HAP-1 (cell line): Measurements from ENCODE around the gene SMIM36.
A peak's percentile ranks its signal among the peaks of the same experiment; 100 is the strongest.
"Not testable (repeated sequence)": the region's sequence is repeated elsewhere in the genome, so short reads cannot be mapped to it uniquely, and the experiment has no call there.

Source experiments
- DNase-seq, 2 experiments: peaks; one replicate each; pipeline ENCODE4 v3.0.0-alpha.2; 2016 to 2020; ENCODE audit warnings: low spot score in 2 of 2
- H3K27me3 ChIP-seq: fragments of 250-450 bp; sonication (Bioruptor Pico); 2 replicates; pipeline ENCODE4 v1.5.1; 2020; ENCODE audit warnings: low read depth, mild to moderate bottlenecking, moderate library complexity
- H3K36me3 ChIP-seq: fragments of 250-450 bp; sonication (Bioruptor Pico); replicated peaks from 2 replicates; pipeline ENCODE4 v1.5.1; 2020; ENCODE audit warnings: mild to moderate bottlenecking
- H3K4me1 ChIP-seq: fragments of 250-450 bp; sonication (Bioruptor Pico); 2 replicates; pipeline ENCODE4 v1.5.1; 2020; ENCODE audit warnings: mild to moderate bottlenecking
- H3K4me3 ChIP-seq: fragments of 250-450 bp; sonication (Bioruptor Pico); 2 replicates; pipeline ENCODE4 v1.5.1; 2020; ENCODE audit warnings: mild to moderate bottlenecking, moderate library complexity
- H3K9me3 ChIP-seq: fragments of 250-450 bp; sonication (Bioruptor Pico); 2 replicates; pipeline ENCODE4 v1.5.1; 2020; ENCODE audit warnings: mild to moderate bottlenecking, moderate library complexity
- in situ Hi-C: fragments of 300-500 bp; cut with MboI; formaldehyde crosslinking; loops from 3 replicates; pipeline ENCODE4 v1.14.3; 2020; ENCODE audit warnings: low sequenced_read_pairs, inconsistent platforms, mixed read lengths

The SMIM36 gene

DNA sequence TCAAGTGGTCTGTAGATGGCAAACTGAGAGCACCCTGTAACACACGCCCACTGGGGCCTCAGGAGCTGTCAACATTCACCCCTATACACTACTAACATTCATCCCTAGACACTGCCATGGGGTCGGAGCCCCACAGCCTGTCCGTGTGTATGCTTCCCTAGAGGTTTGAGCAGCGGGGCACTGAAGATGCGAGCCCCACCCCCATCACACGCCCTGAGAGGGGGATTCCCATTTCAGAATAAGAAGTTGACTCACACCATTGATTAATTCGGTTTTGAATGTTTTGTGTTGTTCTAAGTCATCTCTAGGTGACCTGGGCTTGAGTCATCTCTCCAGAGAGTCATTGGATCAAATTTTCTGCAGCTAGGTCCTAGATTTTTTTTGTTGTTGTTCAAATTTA lies 52.3 kb downstream of the SMIM36 start:
- in situ Hi-C loops: no loop called here
- Histone ChIP-seq H3K9me3 (no peaks in the 10 kb centered on the region), H3K27me3 (no peaks in the 10 kb centered on the region), H3K36me3 (no peaks in the 10 kb centered on the region), H3K4me1 (peaks cover 10% of the 10 kb centered on the region), H3K4me3 (no peak overlapping the region)
- no peak for DNase-seq

DNA sequence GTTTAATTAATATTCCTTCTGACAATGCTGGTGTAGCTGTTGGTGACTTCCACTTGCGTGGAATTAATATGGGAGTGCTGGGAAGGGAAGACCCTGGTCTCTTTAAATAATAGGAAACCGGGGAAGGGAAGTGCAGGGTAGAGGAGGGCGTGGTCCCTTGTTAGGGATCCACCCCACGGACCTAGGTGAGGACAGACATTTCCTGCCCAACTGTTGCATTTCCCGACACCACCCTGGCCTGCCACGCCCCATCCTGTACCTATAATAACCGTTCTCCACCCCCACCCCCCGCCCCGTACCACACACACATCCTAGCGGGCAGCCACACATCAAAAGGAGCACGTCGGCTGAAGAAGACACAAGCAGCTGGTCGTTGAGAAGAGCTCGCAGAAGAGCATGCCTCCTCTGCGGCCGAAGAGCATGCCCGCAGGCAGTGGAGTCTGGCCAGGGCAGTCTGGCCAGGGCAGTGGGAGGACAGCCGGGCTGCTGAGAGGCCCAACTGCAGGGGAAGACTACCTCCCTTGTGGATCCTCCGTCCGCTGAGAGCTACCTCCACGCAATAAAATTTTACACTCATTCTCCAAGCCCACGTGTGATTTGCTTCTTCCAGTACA lies 52.9 kb downstream of the SMIM36 start:
- no peak overlapping the region for H3K4me3 ChIP-seq
- no peaks in the 10 kb centered on the region for H3K9me3 ChIP-seq
- H3K4me1 ChIP-seq: peaks cover 13% of the 10 kb centered on the region
- in situ Hi-C loops: no loop called here
- H3K27me3 ChIP-seq: no peaks in the 10 kb centered on the region
- no peaks in the 10 kb centered on the region for H3K36me3 ChIP-seq
- no peak for DNase-seq

DNA sequence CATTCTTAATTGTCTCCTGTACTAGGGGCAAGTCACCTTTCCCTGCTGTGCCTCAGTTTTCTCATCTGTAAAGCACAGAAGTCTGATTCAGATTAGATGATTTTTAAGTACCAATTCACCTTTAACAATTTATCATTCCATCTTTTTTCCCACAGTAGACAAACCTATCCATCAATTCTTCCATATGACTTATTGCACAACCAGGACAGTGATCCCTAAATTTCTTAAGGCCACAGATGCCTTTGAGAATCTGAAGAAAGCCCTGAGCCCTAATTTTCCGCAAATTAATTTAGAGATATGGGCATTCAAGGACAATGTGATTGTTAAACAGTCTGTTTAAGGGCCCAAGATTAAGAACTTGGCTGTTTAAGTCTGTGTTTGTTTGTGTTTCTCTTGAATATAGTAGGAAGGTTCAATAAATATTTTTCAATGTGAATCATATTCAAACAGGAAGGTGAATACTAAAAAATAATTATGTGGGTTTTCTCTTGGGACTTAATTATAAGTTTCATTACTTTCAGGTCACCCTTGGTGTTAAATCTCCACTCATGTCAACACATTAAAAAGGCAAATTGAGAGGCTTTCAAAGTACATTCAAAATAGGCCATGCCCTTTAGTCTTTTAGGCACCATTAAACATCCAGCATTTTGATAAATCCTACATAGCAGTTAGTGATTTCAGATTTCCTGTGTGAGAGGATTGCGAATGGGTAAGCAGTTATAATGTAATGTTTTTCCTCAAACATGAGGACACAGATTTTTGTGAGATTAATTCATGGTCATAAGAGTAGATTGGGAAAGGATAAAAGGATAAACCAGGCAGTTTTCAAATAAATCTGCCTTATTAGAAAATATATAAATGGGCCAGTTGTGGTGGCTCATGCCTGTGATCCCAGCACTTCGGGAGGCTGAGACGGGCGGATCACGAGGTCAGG lies 54.7 kb downstream of the SMIM36 start:
- in situ Hi-C loops: no loop called here
- Histone ChIP-seq H3K36me3 (no peaks in the 10 kb centered on the region), H3K4me1 (peaks cover 13% of the 10 kb centered on the region), H3K9me3 (no peaks in the 10 kb centered on the region), H3K4me3 (no peak overlapping the region), H3K27me3 (no peaks in the 10 kb centered on the region)
- no peak for DNase-seq

DNA sequence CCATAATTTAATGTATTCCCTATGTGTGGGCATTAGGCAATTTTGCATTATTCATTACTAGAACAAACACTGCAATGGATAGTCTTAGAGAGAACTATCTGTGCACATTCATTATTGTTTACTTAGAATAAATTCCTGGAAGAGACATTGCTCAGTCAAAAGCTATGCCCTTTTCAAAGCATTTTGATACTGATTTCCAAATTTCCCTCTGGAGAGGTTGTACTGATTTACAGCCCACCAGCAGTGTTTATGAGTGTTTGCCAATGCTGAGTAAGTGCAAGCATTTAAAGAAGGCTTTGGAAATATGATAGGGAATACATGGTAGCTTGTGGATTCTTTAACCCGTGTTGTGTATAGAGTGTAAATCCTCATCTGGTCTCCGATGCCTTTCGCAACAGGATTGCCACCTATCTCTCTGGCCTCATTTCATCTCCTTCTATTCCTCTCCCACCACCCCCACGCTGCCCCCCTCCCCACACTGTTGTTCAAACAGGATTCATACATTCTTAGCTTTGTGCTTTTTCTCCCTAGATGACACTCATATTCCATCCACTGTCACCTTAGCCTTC lies 56.3 kb downstream of the SMIM36 start:
- Histone ChIP-seq H3K4me3 (no peak overlapping the region), H3K36me3 (no peaks in the 10 kb centered on the region), H3K4me1 (peaks cover 13% of the 10 kb centered on the region), H3K9me3 (no peaks in the 10 kb centered on the region), H3K27me3 (no peaks in the 10 kb centered on the region)
- peak in 1 of 2 experiments; percentile 34 for DNase-seq
- in situ Hi-C loops: no loop called here

DNA sequence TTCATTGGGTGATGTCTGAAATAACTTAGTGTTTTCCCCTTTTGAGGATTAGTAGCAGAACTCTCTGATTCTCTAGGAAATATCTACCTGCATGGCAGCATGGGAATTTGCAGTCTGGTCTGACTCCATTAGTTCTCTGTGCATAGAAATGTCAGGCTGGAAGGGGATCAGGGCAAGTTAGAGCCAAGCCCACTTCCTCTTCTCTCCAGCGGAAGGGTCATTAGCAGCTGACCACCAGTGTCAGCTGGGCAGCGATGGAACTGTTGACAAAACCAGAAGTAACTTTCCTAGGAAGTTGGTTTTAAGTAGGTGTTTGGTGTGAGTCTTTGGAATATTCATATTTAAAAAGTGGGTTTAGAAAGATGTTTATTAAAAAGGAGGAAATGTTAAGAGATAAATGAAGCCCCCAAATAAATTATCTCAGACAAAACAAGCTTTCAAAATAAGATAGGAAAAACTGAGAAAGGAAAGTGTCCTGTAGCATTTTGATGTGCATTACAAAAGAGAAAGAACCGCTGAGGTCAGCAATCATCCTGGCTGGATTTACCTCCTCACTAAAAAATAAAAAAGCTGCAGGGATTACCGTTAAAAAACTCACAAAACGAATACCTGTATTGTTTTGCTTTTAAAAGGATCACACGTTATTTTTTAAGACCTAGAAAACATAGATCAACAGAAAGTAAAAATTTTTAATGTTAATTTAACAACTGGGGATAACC lies 57.3 kb downstream of the SMIM36 start:
- Histone ChIP-seq H3K36me3 (no peaks in the 10 kb centered on the region), H3K4me1 (peaks cover 13% of the 10 kb centered on the region), H3K27me3 (no peaks in the 10 kb centered on the region), H3K4me3 (no peak overlapping the region), H3K9me3 (no peaks in the 10 kb centered on the region)
- in situ Hi-C loops: no loop called here
- DNase-seq: peak in 1 of 2 experiments; percentile 74

DNA sequence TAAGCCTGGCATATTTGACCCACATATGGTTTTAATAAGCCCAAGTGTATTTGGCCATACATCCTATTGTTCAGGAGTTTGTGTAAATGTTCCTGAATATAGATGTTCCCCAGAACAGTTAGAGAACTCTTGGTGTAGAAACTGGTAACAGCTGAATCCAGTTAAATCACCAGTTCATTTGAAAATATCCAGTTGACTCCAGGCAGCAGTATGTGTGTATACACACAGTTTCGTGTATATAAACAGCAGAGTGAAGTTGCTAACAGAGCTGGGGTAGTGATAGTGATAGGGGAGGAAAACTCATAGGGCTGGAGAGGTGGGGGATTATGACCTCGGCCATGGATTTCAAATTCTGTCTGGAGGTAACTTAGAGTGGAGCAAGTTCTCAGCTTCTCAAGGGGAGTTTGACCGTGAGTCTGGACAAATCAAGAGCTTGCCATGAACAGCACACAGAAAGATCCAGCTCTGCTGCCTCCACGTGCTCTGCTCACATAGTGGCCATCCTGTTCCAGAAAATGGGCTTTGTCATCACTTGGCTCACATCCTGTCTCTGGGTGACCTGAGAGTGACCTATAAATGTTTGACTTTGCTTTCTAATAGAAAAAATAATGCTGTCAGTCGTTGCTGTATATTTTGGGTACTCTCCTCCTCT lies 59.0 kb downstream of the SMIM36 start:
- DNase-seq: no peak
- Histone ChIP-seq H3K4me1 (peaks cover 13% of the 10 kb centered on the region), H3K36me3 (no peaks in the 10 kb centered on the region), H3K27me3 (no peaks in the 10 kb centered on the region), H3K9me3 (no peaks in the 10 kb centered on the region), H3K4me3 (no peak overlapping the region)
- in situ Hi-C loops: no loop called here

DNA sequence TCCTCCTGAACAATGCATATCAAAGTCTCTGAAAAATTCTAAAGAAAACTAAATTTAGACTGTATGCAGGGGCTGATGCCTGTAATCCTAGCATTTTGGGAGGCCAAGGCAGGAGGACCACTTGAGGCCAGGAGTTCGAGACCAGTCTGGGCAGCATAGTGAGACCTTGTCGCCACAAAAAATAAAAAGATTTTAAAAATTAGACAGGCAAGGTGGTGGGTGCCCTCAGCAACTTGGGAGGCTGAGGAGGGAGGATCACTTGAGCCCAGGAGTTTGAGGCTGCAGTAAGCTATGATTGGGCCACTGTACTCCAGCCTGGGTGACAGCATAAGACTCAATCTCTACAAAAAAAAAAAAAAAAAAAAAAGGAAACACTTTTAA lies 59.5 kb downstream of the SMIM36 start:
- Histone ChIP-seq H3K27me3 (no peaks in the 10 kb centered on the region), H3K4me3 (no peak overlapping the region), H3K9me3 (no peaks in the 10 kb centered on the region), H3K4me1 (peaks cover 13% of the 10 kb centered on the region), H3K36me3 (no peaks in the 10 kb centered on the region)
- DNase-seq: no peak
- in situ Hi-C loops: no loop called here

DNA sequence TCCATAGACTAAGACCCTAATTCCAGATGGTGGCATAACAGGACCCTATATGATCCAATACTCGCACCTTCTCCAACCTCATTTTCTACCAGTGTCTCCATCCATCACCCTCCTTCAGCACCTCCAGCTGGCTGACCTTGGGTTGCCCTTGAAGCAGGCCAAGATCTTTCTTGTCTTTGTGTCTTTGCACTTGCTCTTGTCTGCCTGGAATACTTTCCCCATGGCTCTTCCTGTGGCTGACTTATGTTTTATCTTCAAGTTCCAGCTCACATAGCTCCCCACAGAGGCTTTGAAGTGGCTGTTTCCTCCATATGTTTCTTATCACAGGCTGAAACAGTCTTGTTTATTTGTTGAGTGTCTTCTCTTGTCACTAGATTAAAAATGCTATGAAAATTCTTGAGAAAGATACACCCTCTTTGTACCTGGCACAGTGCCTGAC lies 60.0 kb downstream of the SMIM36 start:
- in situ Hi-C loops: no loop called here
- H3K4me3 ChIP-seq: no peak overlapping the region
- DNase-seq: no peak
- no peaks in the 10 kb centered on the region for H3K9me3 ChIP-seq
- no peaks in the 10 kb centered on the region for H3K27me3 ChIP-seq
- H3K36me3 ChIP-seq: no peaks in the 10 kb centered on the region
- H3K4me1 ChIP-seq: peaks cover 13% of the 10 kb centered on the region

DNA sequence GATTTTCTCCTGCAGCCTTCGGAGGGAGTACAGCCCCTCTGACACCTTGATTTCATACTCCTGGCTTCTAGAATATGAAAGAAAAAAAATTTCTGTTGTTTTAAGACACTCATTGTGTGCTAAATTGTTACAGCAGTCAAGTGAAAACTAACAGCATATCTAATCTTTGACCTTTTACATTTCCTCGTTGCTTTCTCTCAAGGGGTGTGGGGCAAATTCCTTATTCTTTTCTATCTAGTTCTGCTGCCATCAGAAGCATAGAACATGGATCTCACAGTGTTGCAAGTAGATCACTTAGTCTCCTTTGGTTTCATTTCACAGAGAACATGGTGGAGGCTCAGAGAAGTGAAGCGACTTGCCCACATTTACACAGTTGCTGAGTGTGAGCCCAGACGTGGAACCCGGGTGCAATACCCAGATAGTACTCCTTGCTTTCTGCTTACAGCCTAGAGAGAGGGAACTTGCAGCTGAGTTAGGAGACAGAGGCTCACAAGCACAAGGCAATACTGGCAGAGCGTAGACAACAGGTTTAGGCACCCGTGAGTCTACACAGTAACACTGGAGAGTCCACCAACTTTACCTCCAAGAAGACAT lies 60.9 kb downstream of the SMIM36 start:
- no peaks in the 10 kb centered on the region for H3K36me3 ChIP-seq
- no peak overlapping the region for H3K4me3 ChIP-seq
- DNase-seq: no peak
- H3K4me1 ChIP-seq: peaks cover 13% of the 10 kb centered on the region
- no peaks in the 10 kb centered on the region for H3K27me3 ChIP-seq
- no peaks in the 10 kb centered on the region for H3K9me3 ChIP-seq
- in situ Hi-C loops: no loop called here

DNA sequence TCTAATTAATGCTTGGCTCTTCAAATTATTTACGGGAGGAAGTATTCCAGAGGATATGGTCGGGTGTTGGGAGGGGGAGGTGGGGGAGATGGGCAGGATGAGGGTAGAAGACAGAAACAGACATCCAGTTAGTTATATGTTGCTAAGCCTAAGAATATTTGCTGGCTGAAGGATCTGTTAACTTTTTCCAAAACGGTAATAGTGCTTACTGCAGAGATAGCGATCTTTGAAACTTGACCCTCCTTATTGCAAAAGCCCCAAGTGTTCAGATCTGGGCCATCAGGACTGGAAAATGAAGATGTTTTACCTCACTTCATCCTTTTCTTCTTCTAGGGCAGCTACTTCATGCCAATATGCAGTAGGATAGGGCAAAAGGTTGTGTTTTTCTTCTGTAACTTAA lies 62.6 kb downstream of the SMIM36 start:
- no peak for DNase-seq
- Histone ChIP-seq H3K9me3 (no peaks in the 10 kb centered on the region), H3K27me3 (no peaks in the 10 kb centered on the region), H3K36me3 (no peaks in the 10 kb centered on the region), H3K4me3 (no peak overlapping the region), H3K4me1 (no peaks in the 10 kb centered on the region; the same call in 1 of the 2 replicates)
- in situ Hi-C loops: no loop called here

DNA sequence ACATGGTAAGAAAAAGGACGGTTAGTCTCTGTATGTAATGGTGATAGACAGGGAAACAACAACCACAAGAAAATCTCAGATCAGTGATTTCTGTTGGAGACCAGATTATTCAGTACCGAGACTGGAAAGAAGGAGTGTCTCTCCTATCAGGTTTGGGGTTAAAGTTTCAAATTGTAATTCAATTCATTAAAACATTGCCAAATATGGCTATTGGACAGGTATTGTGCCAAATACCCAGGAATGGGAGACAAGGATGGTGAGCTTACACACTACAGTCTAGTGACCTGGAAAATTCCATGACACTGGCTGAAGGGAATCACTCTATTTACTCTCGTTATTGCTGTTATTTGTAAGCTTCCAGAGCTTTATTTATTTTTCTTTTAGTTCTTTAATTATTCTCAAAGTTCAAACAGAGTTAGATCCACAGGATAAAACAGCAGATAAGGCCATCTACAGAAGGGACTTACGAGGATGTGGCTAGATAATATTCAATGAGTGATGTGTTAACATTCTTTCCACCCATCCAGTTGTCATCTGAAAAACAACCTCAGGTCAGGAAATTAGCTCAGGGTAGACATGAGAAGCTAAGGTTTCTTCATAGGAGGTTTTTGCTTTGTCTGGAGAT lies 64.6 kb downstream of the SMIM36 start:
- H3K36me3 ChIP-seq: no peaks in the 10 kb centered on the region
- no peak overlapping the region for H3K4me3 ChIP-seq
- no peak for DNase-seq
- no peaks in the 10 kb centered on the region for H3K9me3 ChIP-seq
- in situ Hi-C loops: no loop called here
- no peaks in the 10 kb centered on the region for H3K4me1 ChIP-seq
- no peaks in the 10 kb centered on the region for H3K27me3 ChIP-seq

DNA sequence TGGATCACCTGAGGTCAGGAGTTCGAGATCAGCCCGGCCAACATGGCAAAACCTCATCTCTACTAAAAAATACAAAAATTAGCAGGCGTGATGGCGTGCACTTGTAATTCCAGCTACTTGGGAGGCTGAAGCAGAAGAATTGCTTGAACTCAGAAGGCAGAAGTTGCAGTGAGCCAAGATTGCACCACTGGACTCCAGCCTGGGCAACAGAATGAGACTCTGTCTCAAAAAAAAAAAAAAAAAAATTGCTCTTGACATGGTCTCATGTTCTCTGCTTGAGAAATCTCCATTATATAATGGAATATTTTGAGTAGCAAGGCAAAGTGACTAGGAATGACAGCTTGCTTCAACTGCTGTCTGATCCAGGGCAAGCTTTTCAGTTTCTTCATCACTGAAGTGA lies 65.2 kb downstream of the SMIM36 start:
- H3K27me3 ChIP-seq, H3K9me3 ChIP-seq, H3K4me3 ChIP-seq, H3K36me3 ChIP-seq, H3K4me1 ChIP-seq, DNase-seq, in situ Hi-C loops: not testable (repeated sequence)
